ENCODE results near the gene TYR.

TYR gene

DNA sequence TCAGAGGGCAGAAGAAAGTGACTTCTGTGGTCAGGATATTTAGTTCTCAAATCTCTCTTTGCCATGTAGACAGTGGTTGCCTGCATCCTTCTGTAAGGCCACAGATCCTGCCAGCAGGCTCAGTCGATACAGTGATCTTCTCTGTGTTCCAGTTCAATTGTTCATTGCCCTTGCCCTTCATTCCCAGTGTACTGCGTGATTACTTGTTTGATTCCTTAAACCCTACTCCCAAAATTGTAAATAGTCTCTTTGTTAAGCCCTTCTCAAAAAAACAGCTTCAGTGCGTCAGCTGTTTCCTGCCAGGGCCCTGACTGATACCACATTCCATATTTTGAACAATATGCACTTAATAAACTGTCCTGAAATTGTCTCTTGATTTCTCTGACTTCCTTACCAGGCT is 9.3 kb upstream of the TYR start:
- Histone ChIP-seq H2AK5ac (ENCODE audit: low read length) (no peak overlapping the region), H2BK15ac (replicated peaks; ENCODE audit: low read depth) (no peak overlapping the region), H3K4me1 (ENCODE audit: control insufficient read depth, low read depth, low read length) (no peaks in the 10 kb centered on the region), H4K8ac (ENCODE audit: low read depth, low read length) (no peak overlapping the region), H3K4me2 (ENCODE audit: low read length) (no peak overlapping the region), H3K27ac (ENCODE audit: low read depth, low read length) (no peak overlapping the region), H3K9ac (ENCODE audit: low read length) (no peak overlapping the region), H3K79me1 (ENCODE audit: low read length) (no peaks in the 10 kb centered on the region), H3K79me2 (ENCODE audit: control insufficient read depth, insufficient read depth, low read length) (no peaks in the 10 kb centered on the region), H3K4me3 (ENCODE audit: low read length) (no peak overlapping the region), H3K56ac (ENCODE audit: low read length) (no peak overlapping the region), H2BK120ac (ENCODE audit: low read depth, low read length) (no peak overlapping the region), H4K5ac (ENCODE audit: low read length) (no peak overlapping the region), H3K18ac (ENCODE audit: low read length) (no peak overlapping the region), H3K4ac (ENCODE audit: low read depth, low read length) (no peak overlapping the region), H3K23ac (ENCODE audit: low read length) (no peak overlapping the region), H3K36me3 (ENCODE audit: control insufficient read depth, insufficient read depth, low read length) (no peaks in the 10 kb centered on the region), H3K27me3 (ENCODE audit: insufficient read depth, low read length, poor library complexity) (no peaks in the 10 kb centered on the region), H2BK5ac (ENCODE audit: low read length) (no peak overlapping the region)
- no peak for DNase-seq
- WGBS (ENCODE audit: extremely low coverage, insufficient coverage, low lambda C conversion rate), result no CpG with 5 or more reads among the region's 3 CpGs

DNA sequence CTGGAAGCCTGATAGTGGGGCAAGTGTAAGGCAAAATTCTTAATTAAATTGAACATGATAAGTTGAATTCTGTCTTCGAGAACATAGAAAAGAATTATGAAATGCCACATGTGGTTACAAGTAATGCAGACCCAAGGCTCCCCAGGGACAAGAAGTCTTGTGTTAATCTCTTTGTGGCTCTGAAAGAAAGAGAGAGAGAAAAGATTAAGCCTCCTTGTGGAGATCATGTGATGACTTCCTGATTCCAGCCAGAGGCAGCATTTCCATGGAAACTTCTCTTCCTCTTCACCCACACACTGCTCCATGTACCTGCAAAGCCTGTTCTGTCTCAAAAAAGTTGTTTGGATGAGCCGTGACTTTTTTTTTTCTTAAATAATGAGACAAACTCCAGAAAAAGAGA is 1.9 kb upstream of the TYR start:
- Histone ChIP-seq H3K79me1 (ENCODE audit: low read length) (no peaks in the 10 kb centered on the region), H3K4me3 (ENCODE audit: low read length) (no peak overlapping the region), H3K79me2 (ENCODE audit: control insufficient read depth, insufficient read depth, low read length) (no peaks in the 10 kb centered on the region)

DNA sequence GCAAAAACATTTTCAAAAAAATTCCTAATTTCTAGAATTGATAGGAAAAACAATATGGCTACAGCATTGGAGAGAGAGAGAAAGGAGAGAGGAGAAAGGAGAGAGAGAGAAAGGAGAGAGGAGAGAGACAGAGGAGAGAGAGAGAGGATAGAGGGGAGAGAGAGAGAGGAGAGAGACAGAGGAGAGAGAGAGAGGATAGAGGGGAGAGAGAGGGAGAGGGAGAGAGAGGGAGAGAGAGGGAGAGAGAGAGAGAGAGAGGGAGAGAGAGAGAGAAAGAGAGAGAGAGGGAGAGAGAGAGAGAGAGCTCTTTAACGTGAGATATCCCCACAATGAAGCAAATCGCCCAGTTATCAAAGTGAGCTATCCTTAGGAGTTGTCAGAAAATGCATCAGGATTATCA is 737 bp upstream of the TYR start:
- Histone ChIP-seq H2AK5ac (ENCODE audit: low read length) (no peak overlapping the region), H3K4me2 (ENCODE audit: low read length) (no peak overlapping the region), H3K23ac (ENCODE audit: low read length) (no peak overlapping the region), H3K27ac (ENCODE audit: low read depth, low read length) (no peak overlapping the region), H3K4me3 (ENCODE audit: low read length) (no peak overlapping the region), H4K8ac (ENCODE audit: low read depth, low read length) (no peak overlapping the region), H4K5ac (ENCODE audit: low read length) (no peak overlapping the region), H3K4me1 (ENCODE audit: control insufficient read depth, low read depth, low read length) (no peaks in the 10 kb centered on the region), H3K4ac (ENCODE audit: low read depth, low read length) (no peak overlapping the region), H3K79me1 (ENCODE audit: low read length) (no peaks in the 10 kb centered on the region), H2BK5ac (ENCODE audit: low read length) (no peak overlapping the region), H2BK15ac (replicated peaks; ENCODE audit: low read depth) (no peak overlapping the region), H3K56ac (ENCODE audit: low read length) (no peak overlapping the region), H3K36me3 (ENCODE audit: control insufficient read depth, insufficient read depth, low read length) (no peaks in the 10 kb centered on the region), H3K9ac (ENCODE audit: low read length) (no peak overlapping the region), H3K27me3 (ENCODE audit: insufficient read depth, low read length, poor library complexity) (no peaks in the 10 kb centered on the region), H2BK120ac (ENCODE audit: low read depth, low read length) (no peak overlapping the region), H3K79me2 (ENCODE audit: control insufficient read depth, insufficient read depth, low read length) (no peaks in the 10 kb centered on the region), H3K18ac (ENCODE audit: low read length) (no peak overlapping the region)
- WGBS (ENCODE audit: extremely low coverage, insufficient coverage, low lambda C conversion rate), result no CpG with 5 or more reads among the region's 2 CpGs
- DNase-seq, result no peak

More for the DNA sequence above, 1.9 kb upstream of the TYR start:
- H3K27me3 ChIP-seq (ENCODE audit: insufficient read depth, low read length, poor library complexity), result no peaks in the 10 kb centered on the region
- H3K27ac ChIP-seq (ENCODE audit: low read depth, low read length), result no peak overlapping the region
- no peak overlapping the region for H2AK5ac ChIP-seq (ENCODE audit: low read length)
- H4K8ac ChIP-seq (ENCODE audit: low read depth, low read length), result no peak overlapping the region
- no peak overlapping the region for H3K9ac ChIP-seq (ENCODE audit: low read length)
- H2BK120ac ChIP-seq (ENCODE audit: low read depth, low read length), result no peak overlapping the region
- no peak overlapping the region for H2BK5ac ChIP-seq (ENCODE audit: low read length)
- no peak overlapping the region for H3K4ac ChIP-seq (ENCODE audit: low read depth, low read length)
- no peak overlapping the region for H3K23ac ChIP-seq (ENCODE audit: low read length)
- DNase-seq, result peak; percentile 24
- H3K36me3 ChIP-seq (ENCODE audit: control insufficient read depth, insufficient read depth, low read length), result no peaks in the 10 kb centered on the region
- H2BK15ac ChIP-seq (replicated peaks; ENCODE audit: low read depth), result no peak overlapping the region
- whole genome bisulfite sequencing (ENCODE audit: extremely low coverage, insufficient coverage, low lambda C conversion rate), result no CpG with 5 or more reads among the region's 2 CpGs
- no peaks in the 10 kb centered on the region for H3K4me1 ChIP-seq (ENCODE audit: control insufficient read depth, low read depth, low read length)
- H3K4me2 ChIP-seq (ENCODE audit: low read length), result no peak overlapping the region
- no peak overlapping the region for H3K18ac ChIP-seq (ENCODE audit: low read length)
- H4K5ac ChIP-seq (ENCODE audit: low read length), result no peak overlapping the region
- no peak overlapping the region for H3K56ac ChIP-seq (ENCODE audit: low read length)

DNA sequence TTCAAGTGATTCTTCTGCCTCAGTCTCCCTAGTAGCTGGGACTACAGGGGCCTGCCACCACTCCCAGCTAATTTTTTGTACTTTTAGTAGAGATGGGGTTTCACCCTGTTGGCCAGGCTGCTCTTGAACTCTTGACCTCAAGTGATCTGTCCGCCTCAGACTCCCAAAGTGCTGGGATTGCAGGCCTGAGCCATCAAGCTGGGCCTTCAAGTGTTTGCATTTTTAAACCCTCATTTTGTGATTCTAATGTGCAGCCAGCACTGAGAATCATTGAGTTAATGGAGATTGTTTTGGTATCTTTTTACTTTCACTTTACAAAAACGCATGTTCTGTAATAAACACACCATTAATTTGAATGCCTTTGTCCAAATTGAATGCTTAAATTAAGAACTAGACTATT is 3.4 kb downstream of the TYR start:
- Histone ChIP-seq H3K27ac (ENCODE audit: low read depth, low read length) (no peak overlapping the region), H3K79me1 (ENCODE audit: low read length) (no peaks in the 10 kb centered on the region), H3K27me3 (ENCODE audit: insufficient read depth, low read length, poor library complexity) (no peaks in the 10 kb centered on the region), H2BK120ac (ENCODE audit: low read depth, low read length) (no peak overlapping the region), H3K79me2 (ENCODE audit: control insufficient read depth, insufficient read depth, low read length) (no peaks in the 10 kb centered on the region), H2BK15ac (replicated peaks; ENCODE audit: low read depth) (no peak overlapping the region), H3K9ac (ENCODE audit: low read length) (no peak overlapping the region), H3K4ac (ENCODE audit: low read depth, low read length) (no peak overlapping the region), H3K4me1 (ENCODE audit: control insufficient read depth, low read depth, low read length) (no peaks in the 10 kb centered on the region), H4K5ac (ENCODE audit: low read length) (no peak overlapping the region), H2AK5ac (ENCODE audit: low read length) (no peak overlapping the region), H3K4me3 (ENCODE audit: low read length) (no peak overlapping the region), H2BK5ac (ENCODE audit: low read length) (no peak overlapping the region), H3K36me3 (ENCODE audit: control insufficient read depth, insufficient read depth, low read length) (no peaks in the 10 kb centered on the region), H3K4me2 (ENCODE audit: low read length) (no peak overlapping the region), H4K8ac (ENCODE audit: low read depth, low read length) (no peak overlapping the region), H3K56ac (ENCODE audit: low read length) (no peak overlapping the region), H3K18ac (ENCODE audit: low read length) (no peak overlapping the region), H3K23ac (ENCODE audit: low read length) (no peak overlapping the region)
- DNase-seq, result no peak
- WGBS (ENCODE audit: extremely low coverage, insufficient coverage, low lambda C conversion rate), result no CpG with 5 or more reads among the region's 2 CpGs

DNA sequence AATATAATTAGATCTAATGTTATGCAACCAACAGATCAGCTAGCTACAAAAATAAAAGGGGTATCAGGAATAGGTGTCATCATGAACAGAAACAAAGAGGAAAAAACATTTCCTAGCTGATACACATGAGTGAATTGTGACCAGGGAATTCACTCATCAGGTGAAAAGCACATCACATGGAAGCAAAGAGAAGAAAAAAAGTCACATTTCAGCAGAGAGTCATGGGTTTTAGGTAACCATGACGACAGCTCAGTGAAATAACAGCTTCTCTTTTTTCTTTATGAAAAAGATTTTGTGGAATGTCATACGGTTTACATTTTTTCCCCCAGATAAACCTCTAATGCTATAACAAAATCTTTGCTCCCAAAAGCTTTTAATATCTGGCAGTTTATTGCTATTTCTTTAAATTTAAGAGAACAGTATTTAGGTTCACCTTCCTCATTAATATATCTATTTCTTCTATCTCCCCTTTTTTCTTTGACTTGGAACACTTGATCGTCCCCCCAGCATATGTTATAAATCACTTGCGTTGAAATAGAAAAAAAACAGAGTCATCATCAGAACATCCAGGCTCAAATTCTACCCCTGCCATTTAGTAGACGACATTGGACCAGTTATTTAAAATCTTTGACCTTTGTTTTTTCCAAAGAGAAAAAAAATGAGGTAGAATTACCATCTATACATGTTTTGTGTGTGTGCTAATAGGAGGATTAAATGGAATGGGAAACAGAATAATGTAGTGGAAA is 5.3 kb downstream of the TYR start:
- H2AK5ac ChIP-seq (ENCODE audit: low read length), result no peak overlapping the region
- no peak overlapping the region for H2BK5ac ChIP-seq (ENCODE audit: low read length)
- no peak overlapping the region for H3K18ac ChIP-seq (ENCODE audit: low read length)
- H3K4ac ChIP-seq (ENCODE audit: low read depth, low read length), result no peak overlapping the region
- H4K5ac ChIP-seq (ENCODE audit: low read length), result no peak overlapping the region
- H3K79me2 ChIP-seq (ENCODE audit: control insufficient read depth, insufficient read depth, low read length), result no peaks in the 10 kb centered on the region
- no peak overlapping the region for H3K4me3 ChIP-seq (ENCODE audit: low read length)
- no peak overlapping the region for H2BK15ac ChIP-seq (replicated peaks; ENCODE audit: low read depth)
- no peak overlapping the region for H3K4me2 ChIP-seq (ENCODE audit: low read length)
- H3K9ac ChIP-seq (ENCODE audit: low read length), result no peak overlapping the region
- H3K23ac ChIP-seq (ENCODE audit: low read length), result no peak overlapping the region
- DNase-seq, result peak; percentile 14
- no peak overlapping the region for H3K56ac ChIP-seq (ENCODE audit: low read length)
- WGBS (ENCODE audit: extremely low coverage, insufficient coverage, low lambda C conversion rate), result no CpG with 5 or more reads among the region's 5 CpGs
- no peaks in the 10 kb centered on the region for H3K27me3 ChIP-seq (ENCODE audit: insufficient read depth, low read length, poor library complexity)
- no peaks in the 10 kb centered on the region for H3K79me1 ChIP-seq (ENCODE audit: low read length)
- no peak overlapping the region for H3K27ac ChIP-seq (ENCODE audit: low read depth, low read length)
- no peak overlapping the region for H4K8ac ChIP-seq (ENCODE audit: low read depth, low read length)
- H3K4me1 ChIP-seq (ENCODE audit: control insufficient read depth, low read depth, low read length), result no peaks in the 10 kb centered on the region
- no peaks in the 10 kb centered on the region for H3K36me3 ChIP-seq (ENCODE audit: control insufficient read depth, insufficient read depth, low read length)
- no peak overlapping the region for H2BK120ac ChIP-seq (ENCODE audit: low read depth, low read length)

DNA sequence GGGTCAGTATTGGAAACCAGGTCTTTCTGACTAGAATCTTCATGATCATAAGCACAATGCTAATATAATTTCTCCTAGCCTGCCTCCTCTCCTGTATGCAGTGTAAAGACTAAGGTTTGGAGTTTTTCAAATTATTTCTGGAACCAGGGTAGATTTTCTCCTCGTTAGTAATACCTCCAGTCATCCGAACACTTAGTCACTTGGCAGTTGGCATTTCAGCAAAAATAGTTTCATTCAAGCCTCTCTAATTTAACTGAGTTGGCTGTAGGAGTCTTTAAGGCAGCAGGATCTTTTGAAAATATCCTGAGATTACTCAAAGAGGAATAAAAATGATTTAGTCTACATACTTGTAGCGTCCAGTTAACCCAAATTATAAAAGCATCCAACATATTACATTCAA is 6.3 kb downstream of the TYR start:
- Histone ChIP-seq H3K27ac (ENCODE audit: low read depth, low read length) (no peak overlapping the region), H3K18ac (ENCODE audit: low read length) (no peak overlapping the region), H3K9ac (ENCODE audit: low read length) (no peak overlapping the region), H3K4me3 (ENCODE audit: low read length) (no peak overlapping the region), H3K23ac (ENCODE audit: low read length) (no peak overlapping the region), H3K4me1 (ENCODE audit: control insufficient read depth, low read depth, low read length) (no peaks in the 10 kb centered on the region), H3K27me3 (ENCODE audit: insufficient read depth, low read length, poor library complexity) (no peaks in the 10 kb centered on the region), H3K56ac (ENCODE audit: low read length) (no peak overlapping the region), H3K79me2 (ENCODE audit: control insufficient read depth, insufficient read depth, low read length) (no peaks in the 10 kb centered on the region), H2BK5ac (ENCODE audit: low read length) (no peak overlapping the region), H2BK15ac (replicated peaks; ENCODE audit: low read depth) (no peak overlapping the region), H2AK5ac (ENCODE audit: low read length) (no peak overlapping the region), H3K36me3 (ENCODE audit: control insufficient read depth, insufficient read depth, low read length) (no peaks in the 10 kb centered on the region), H3K4me2 (ENCODE audit: low read length) (no peak overlapping the region), H2BK120ac (ENCODE audit: low read depth, low read length) (no peak overlapping the region), H3K4ac (ENCODE audit: low read depth, low read length) (no peak overlapping the region), H3K79me1 (ENCODE audit: low read length) (no peaks in the 10 kb centered on the region), H4K5ac (ENCODE audit: low read length) (no peak overlapping the region), H4K8ac (ENCODE audit: low read depth, low read length) (no peak overlapping the region)
- no CpG with 5 or more reads among the region's 3 CpGs for WGBS (ENCODE audit: extremely low coverage, insufficient coverage, low lambda C conversion rate)
- DNase-seq, result no peak
